Measurements from ENCODE around the gene CLIP4. TPM values are rescaled to one million over a fixed set of nuclear protein-coding genes. Genes with fewer than 3 reads are reported as not detected.

The CLIP4 gene
- total RNA-seq, 2 experiments from 2014 or later: 20.1 to 21.9 TPM

DNA sequence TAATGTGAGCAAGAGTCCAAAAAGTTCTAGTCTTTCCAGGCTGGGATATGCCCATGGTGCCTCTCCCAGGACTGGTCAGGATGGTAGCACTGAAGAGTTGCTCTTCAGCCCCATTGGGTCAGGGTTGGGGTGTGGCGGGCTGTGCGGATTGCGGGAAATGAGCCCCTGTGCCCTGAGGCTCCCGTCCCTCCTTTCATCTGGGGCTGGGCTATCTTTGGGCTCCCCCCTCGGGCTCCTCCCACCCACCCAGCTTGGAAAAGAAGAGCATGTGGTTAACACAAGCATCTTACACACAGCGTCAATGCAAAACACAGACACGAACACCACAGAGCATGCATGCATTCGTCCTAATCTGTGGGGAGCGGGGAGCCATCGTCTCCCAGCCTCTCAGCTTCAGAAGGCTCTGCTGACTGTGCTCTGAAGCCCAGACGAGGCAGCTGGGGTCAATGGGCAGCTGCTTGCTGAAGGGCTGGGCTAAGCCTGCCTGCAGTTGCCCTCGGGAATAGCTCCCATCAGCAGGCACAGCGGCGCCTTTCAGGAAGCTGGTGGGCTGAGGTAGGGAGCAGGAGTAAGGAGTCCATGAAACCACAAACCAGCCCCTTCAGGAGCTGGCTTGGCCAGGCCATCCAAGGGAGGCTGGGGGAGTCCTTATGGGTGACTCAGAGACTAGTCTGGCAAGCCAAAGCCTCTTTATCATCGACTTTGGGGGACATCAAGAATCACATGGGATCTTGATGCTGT lies 112.9 kb downstream of the CLIP4 start:
- Mint-ChIP-seq H3K9me3 (ENCODE audit: insufficient read depth) (no peaks in the 10 kb centered on the region), H3K36me3 (ENCODE audit: low read depth) (no peaks in the 10 kb centered on the region), H3K27ac (no peak overlapping the region), H3K4me1 (ENCODE audit: low read depth) (no peaks in the 10 kb centered on the region), H3K4me3 (no peak overlapping the region), H3K27me3 (ENCODE audit: low read depth) (no peaks in the 10 kb centered on the region)
- no peak for ATAC-seq
- ChIA-PET POLR2A (no interaction called here), CTCF (no interaction called here)
- no peak for DNase-seq

DNA sequence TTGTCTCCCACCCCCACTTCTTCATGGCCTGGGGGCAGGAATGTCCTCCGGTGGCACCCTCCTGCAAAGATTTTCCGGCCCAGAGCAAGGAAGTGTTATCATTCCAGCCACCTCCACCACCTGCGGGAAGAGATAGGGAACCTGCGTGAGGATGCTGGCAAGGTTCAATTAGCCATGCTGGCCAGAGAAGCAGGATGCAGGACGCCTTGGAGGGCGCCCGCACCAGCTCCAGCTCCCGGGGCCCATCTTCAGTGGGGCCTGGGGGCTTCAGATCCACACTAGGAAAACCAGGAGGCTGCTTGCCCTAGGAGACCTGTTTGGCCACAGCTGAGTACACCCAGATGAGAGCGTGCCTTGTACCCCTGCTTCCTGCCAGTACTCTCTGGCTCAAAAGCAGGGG lies 113.7 kb downstream of the CLIP4 start:
- Mint-ChIP-seq H3K4me3 (no peak overlapping the region), H3K36me3 (ENCODE audit: low read depth) (no peaks in the 10 kb centered on the region), H3K27me3 (ENCODE audit: low read depth) (no peaks in the 10 kb centered on the region), H3K4me1 (ENCODE audit: low read depth) (no peaks in the 10 kb centered on the region), H3K9me3 (ENCODE audit: insufficient read depth) (no peaks in the 10 kb centered on the region), H3K27ac (no peak overlapping the region)
- DNase-seq: no peak
- CTCF ChIA-PET: no interaction called here
- POLR2A ChIA-PET: no interaction called here
- no peak for ATAC-seq

DNA sequence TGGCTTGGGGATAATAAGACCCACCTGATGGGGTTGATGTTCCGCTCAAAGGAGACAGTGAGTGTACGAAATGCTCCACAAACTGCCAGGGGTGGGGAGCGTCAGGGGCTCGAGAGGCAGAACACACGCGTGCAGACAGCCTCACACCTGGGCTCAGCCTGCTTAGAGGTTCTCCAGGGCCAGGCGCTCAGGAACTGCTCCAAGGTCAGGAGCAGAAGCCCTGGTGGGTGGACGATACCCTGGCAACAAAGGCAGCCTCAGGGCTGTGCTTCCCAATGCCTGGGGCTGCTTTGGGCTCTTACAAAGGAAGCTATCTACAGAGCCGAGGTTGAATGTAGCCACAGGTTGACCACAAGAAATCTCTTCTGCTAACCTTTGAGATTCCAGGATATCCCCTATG lies 114.4 kb downstream of the CLIP4 start:
- H3K36me3 Mint-ChIP-seq (ENCODE audit: low read depth): no peaks in the 10 kb centered on the region
- H3K27ac Mint-ChIP-seq: no peak overlapping the region
- H3K9me3 Mint-ChIP-seq (ENCODE audit: insufficient read depth): no peaks in the 10 kb centered on the region
- ChIA-PET CTCF (no interaction called here), POLR2A (no interaction called here)
- no peaks in the 10 kb centered on the region for H3K27me3 Mint-ChIP-seq (ENCODE audit: low read depth)
- DNase-seq: no peak
- H3K4me1 Mint-ChIP-seq (ENCODE audit: low read depth): no peaks in the 10 kb centered on the region
- H3K4me3 Mint-ChIP-seq: no peak overlapping the region
- ATAC-seq: no peak

DNA sequence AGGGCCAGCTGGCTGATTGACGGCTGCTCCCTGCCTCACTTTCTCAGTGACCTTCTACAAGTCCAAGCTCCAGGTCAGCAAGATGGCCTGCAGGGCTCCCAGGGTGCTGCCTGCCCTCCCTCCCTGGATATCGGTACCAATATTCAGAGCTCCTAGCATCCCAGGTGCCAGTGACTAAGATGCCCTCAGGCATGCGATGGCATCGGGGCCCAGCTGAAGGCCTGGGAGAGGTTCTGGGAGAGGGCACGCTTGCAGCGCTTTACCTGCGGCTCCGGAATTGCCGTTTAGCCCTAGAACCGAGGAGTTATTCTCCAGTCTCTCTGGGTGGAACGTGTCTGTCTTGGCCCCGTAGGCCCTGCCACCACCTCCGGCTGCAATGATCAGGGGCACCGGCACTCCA lies 116.8 kb downstream of the CLIP4 start:
- H3K36me3 Mint-ChIP-seq (ENCODE audit: low read depth): no peaks in the 10 kb centered on the region
- no peak overlapping the region for H3K4me3 Mint-ChIP-seq
- ATAC-seq: no peak
- H3K27ac Mint-ChIP-seq: no peak overlapping the region
- no peaks in the 10 kb centered on the region for H3K4me1 Mint-ChIP-seq (ENCODE audit: low read depth)
- no peaks in the 10 kb centered on the region for H3K27me3 Mint-ChIP-seq (ENCODE audit: low read depth)
- no peaks in the 10 kb centered on the region for H3K9me3 Mint-ChIP-seq (ENCODE audit: insufficient read depth)
- CTCF ChIA-PET: interaction anchor here (1.7 kb wide), 1 partner anchor 19 kb away, joined by 5 read pairs; no protein-coding TSS in a partner anchor
- DNase-seq: no peak
- POLR2A ChIA-PET: no interaction called here

DNA sequence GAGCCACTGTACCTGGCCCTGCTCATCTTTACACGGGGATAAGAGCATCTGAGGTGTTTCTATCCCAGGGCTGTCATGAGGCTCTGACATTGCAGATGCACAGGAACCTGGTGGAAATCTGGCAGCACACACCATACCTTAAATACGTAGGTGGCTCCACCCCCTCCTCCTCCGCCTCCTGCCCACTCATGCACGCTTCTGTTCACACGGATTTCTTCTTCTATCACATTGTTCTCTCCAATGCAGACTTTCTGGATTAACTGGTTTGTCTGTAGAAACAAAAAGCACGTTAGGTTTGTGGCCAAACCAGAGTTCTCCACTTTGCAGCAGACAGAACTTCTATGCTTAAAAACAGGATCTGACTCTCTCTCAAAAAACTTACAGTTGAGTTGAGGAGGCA lies 118.2 kb downstream of the CLIP4 start:
- Mint-ChIP-seq H3K4me3 (no peak overlapping the region), H3K4me1 (ENCODE audit: low read depth) (no peaks in the 10 kb centered on the region), H3K36me3 (ENCODE audit: low read depth) (no peaks in the 10 kb centered on the region), H3K9me3 (ENCODE audit: insufficient read depth) (no peaks in the 10 kb centered on the region), H3K27me3 (ENCODE audit: low read depth) (no peaks in the 10 kb centered on the region), H3K27ac (no peak overlapping the region)
- DNase-seq (no peak), ATAC-seq (no peak)
- CTCF ChIA-PET: no interaction called here
- POLR2A ChIA-PET: no interaction called here

DNA sequence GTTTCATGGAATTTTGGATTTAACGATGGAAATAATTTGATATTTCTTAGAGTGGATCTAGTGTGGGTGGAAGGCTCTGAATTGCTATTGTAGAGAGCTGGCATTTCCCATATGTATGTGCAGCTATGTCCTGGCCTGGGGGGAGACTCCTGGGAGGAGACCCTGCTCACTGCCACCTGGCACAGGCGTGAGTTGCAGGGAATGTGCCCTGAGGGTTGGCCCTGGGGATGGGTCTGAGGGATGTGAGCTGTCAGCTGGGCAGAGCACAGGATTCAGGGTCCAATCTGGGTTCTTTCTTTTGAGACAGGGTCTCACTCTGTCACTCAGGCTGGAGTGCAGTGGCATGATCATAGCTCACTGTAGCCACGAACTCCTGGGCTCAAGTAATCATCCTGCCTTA lies 120.2 kb downstream of the CLIP4 start:
- CTCF ChIA-PET: no interaction called here
- POLR2A ChIA-PET: no interaction called here
- Mint-ChIP-seq H3K4me1 (ENCODE audit: low read depth) (no peaks in the 10 kb centered on the region), H3K4me3 (no peak overlapping the region), H3K9me3 (ENCODE audit: insufficient read depth) (no peaks in the 10 kb centered on the region), H3K27ac (no peak overlapping the region), H3K27me3 (ENCODE audit: low read depth) (no peaks in the 10 kb centered on the region), H3K36me3 (ENCODE audit: low read depth) (no peaks in the 10 kb centered on the region)
- DNase-seq (no peak), ATAC-seq (no peak)

DNA sequence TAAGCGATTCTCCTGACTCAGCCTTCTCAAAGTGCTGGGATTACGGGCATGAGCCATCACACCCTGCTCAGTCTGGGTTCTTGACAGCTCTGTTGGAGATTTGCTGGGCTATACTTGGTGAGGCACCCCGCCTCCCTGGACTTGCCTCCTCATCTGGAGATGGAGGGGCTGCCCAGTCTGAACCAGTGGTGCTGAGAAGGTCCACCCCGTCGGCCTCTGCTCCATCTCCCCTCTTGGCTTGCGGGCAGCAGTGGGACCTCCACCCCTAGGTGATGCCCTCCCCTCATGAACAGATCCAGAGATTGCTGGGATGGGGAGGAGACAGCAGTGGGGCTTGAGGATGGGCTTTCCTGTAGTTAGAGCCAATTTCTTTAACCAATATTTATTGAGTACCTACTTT lies 120.9 kb downstream of the CLIP4 start:
- no peaks in the 10 kb centered on the region for H3K9me3 Mint-ChIP-seq (ENCODE audit: insufficient read depth)
- H3K36me3 Mint-ChIP-seq (ENCODE audit: low read depth): no peaks in the 10 kb centered on the region
- no peak for ATAC-seq
- CTCF ChIA-PET: no interaction called here
- no peak overlapping the region for H3K27ac Mint-ChIP-seq
- no peak for DNase-seq
- no peaks in the 10 kb centered on the region for H3K27me3 Mint-ChIP-seq (ENCODE audit: low read depth)
- H3K4me3 Mint-ChIP-seq: no peak overlapping the region
- POLR2A ChIA-PET: no interaction called here
- H3K4me1 Mint-ChIP-seq (ENCODE audit: low read depth): no peaks in the 10 kb centered on the region

DNA sequence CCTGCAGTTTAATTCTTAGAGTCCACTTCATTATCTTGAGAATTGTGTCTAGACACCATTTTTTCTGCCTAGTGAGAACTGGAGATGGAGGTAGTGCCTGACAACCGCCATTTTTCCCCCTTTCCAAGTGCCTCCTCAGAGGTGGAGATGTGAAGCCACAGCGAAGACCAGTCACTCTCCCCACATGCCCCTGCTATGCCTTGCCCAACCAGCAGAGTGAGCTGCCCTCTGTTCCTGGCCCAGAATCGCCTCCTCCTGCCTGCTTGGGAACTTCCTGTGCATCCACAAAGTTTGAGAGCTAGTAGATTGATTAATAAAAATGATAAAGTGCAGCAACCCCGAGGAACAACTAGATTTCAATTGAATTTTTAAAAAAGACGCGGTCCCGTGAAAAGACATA lies 123.3 kb downstream of the CLIP4 start:
- ChIA-PET POLR2A (no interaction called here), CTCF (interaction anchor here (0.9 to 1.2 kb wide), 2 partner anchors 71 to 282 kb away, joined by 3 read pairs; no protein-coding TSS in a partner anchor)
- H3K9me3 Mint-ChIP-seq (ENCODE audit: insufficient read depth): no peaks in the 10 kb centered on the region
- ATAC-seq: no peak
- no peaks in the 10 kb centered on the region for H3K36me3 Mint-ChIP-seq (ENCODE audit: low read depth)
- no peaks in the 10 kb centered on the region for H3K4me1 Mint-ChIP-seq (ENCODE audit: low read depth)
- H3K27ac Mint-ChIP-seq: no peak overlapping the region
- peak; percentile 31 for DNase-seq
- no peak overlapping the region for H3K4me3 Mint-ChIP-seq
- H3K27me3 Mint-ChIP-seq (ENCODE audit: low read depth): no peaks in the 10 kb centered on the region

Other genes starting within 250 kb of the CLIP4 start
- 10 to 100 TPM; 15.1 to 15.5 TPM for gene TRMT61B, start 245.1 kb upstream of the CLIP4 start, total RNA-seq
- 10 to 100 TPM; 70.3 to 81.2 TPM for gene WDR43, start 220.7 kb upstream of the CLIP4 start, total RNA-seq
- 10 to 100 TPM; 10.0 to 10.5 TPM for gene TOGARAM2, start 134.1 kb upstream of the CLIP4 start, total RNA-seq
- not detected for gene PCARE, start 40.9 kb upstream of the CLIP4 start, total RNA-seq

All from activated CD8-positive, alpha-beta T cell treated with anti-CD3 and anti-CD28 coated beads, Interleukin-2, amount 10 ng/mL, durations not matched to agents 7 days and 5 days (primary cell).